WTC11 (cell line): ENCODE measurements around the gene ZDHHC14. TPM values are rescaled to one million over a fixed set of nuclear protein-coding genes. Genes with fewer than 3 reads are reported as not detected.

ENCODE experiments used
- ATAC-seq: fragments of 200-7000 bp; cut with Tn5 transposase; 2 replicates; pipeline ENCODE4 v1.10.0; 2021; ENCODE audit warnings: mild to moderate bottlenecking, moderate library complexity
- CTCF ChIA-PET: fragments of 300-600 bp; sonication (Branson Sonifier 250); formaldehyde crosslinking; loops from one replicate; lab custom pipeline; 2021; ENCODE audit warnings: antibody characterized with exemption; lab: Charles Lee
- POLR2A ChIA-PET: fragments of 350-600 bp; sonication (Branson Sonifier 250); formaldehyde crosslinking; loops from one replicate; lab custom pipeline; 2021; ENCODE audit warnings: antibody characterized with exemption; lab: Charles Lee
- DNase-seq: peaks from one replicate; pipeline ENCODE4 v3.0.0; 2021; ENCODE audit warnings: low spot score
- H3K27ac Mint-ChIP-seq: 2 replicates; pipeline ENCODE4 v1.8.0; 2021; ENCODE audit warnings: mixed read lengths
- H3K27me3 Mint-ChIP-seq: 2 replicates; pipeline ENCODE4 v1.8.0; 2021; ENCODE audit warnings: low read depth, mild to moderate bottlenecking, moderate library complexity, mixed read lengths
- H3K36me3 Mint-ChIP-seq: 2 replicates; pipeline ENCODE4 v1.8.0; 2021; ENCODE audit warnings: mixed read lengths
- H3K4me1 Mint-ChIP-seq: 2 replicates; pipeline ENCODE4 v1.8.0; 2022; ENCODE audit warnings: mixed read lengths
- H3K4me3 Mint-ChIP-seq: 2 replicates; pipeline ENCODE4 v1.8.0; 2021; ENCODE audit warnings: mild to moderate bottlenecking, moderate library complexity, mixed read lengths
- H3K9me3 Mint-ChIP-seq: 2 replicates; pipeline ENCODE4 v1.8.0; 2021; ENCODE audit warnings: mixed read lengths
- ETV6 ChIP-seq: sonication (generic); formaldehyde crosslinking; IDR thresholded peaks from 2 replicates; pipeline ENCODE4 v1.8.1; 2022; ENCODE audit warnings: mild to moderate bottlenecking, missing genetic modification reagents
- FOXP1 ChIP-seq: sonication (generic); formaldehyde crosslinking; IDR thresholded peaks from 2 replicates; pipeline ENCODE4 v1.8.0; 2022; ENCODE audit warnings: missing genetic modification reagents, mild to moderate bottlenecking, moderate library complexity, borderline replicate concordance
- NR2C2 ChIP-seq: sonication (generic); formaldehyde crosslinking; IDR thresholded peaks from 2 replicates; pipeline ENCODE4 v1.8.0; 2022; ENCODE audit warnings: mild to moderate bottlenecking, missing genetic modification reagents
- OVOL2 ChIP-seq: fragments of 250-450 bp; sonication (Bioruptor Pico); IDR thresholded peaks from 2 replicates; pipeline ENCODE4 v1.9.0; 2021; ENCODE audit warnings: mild to moderate bottlenecking, borderline replicate concordance
- PRRX2 ChIP-seq: fragments of 250-450 bp; sonication (Bioruptor Pico); IDR thresholded peaks from 2 replicates; pipeline ENCODE4 v1.8.0; 2021; ENCODE audit warnings: mild to moderate bottlenecking
- ZNF416 ChIP-seq: fragments of 250-450 bp; sonication (Bioruptor Pico); IDR thresholded peaks from 2 replicates; pipeline ENCODE4 v1.9.0; 2021; ENCODE audit warnings: mild to moderate bottlenecking, inconsistent platforms
- total RNA-seq: library from RNA; stranded (reverse); gene quantifications from 3 replicates; pipeline ENCODE4 v1.2.3, GENCODE V29; 2021
- TF ChIP-seq, protein P1 (sequence below): fragments of 250-450 bp; sonication (Bioruptor Pico); IDR thresholded peaks from 2 replicates; pipeline ENCODE4 v1.9.0; 2021; ENCODE audit warnings: mild to moderate bottlenecking
- TF ChIP-seq, protein P2 (sequence below): sonication (generic); formaldehyde crosslinking; IDR thresholded peaks from 2 replicates; pipeline ENCODE4 v1.8.0; 2023; ENCODE audit warnings: missing genetic modification reagents
- TF ChIP-seq, protein P3 (sequence below): sonication (generic); formaldehyde crosslinking; IDR thresholded peaks from 2 replicates; pipeline ENCODE4 v1.8.1; 2022; ENCODE audit warnings: mild to moderate bottlenecking, moderate library complexity, missing genetic modification reagents
- TF ChIP-seq, protein P4 (sequence below): fragments of 250-450 bp; sonication (Bioruptor Pico); conservative IDR thresholded peaks from 2 replicates; pipeline ENCODE4 v1.9.0; 2021; ENCODE audit warnings: mild to moderate bottlenecking
- TF ChIP-seq, protein P5 (sequence below): sonication (generic); formaldehyde crosslinking; conservative IDR thresholded peaks from 2 replicates; pipeline ENCODE4 v1.8.1; 2022; ENCODE audit warnings: mild to moderate bottlenecking, missing genetic modification reagents
- TF ChIP-seq, protein P6 (sequence below): sonication (generic); formaldehyde crosslinking; conservative IDR thresholded peaks from 2 replicates; pipeline ENCODE4 v1.8.1; 2023; ENCODE audit warnings: mild to moderate bottlenecking, low read depth, missing genetic modification reagents, moderate library complexity
- TF ChIP-seq, protein P7 (sequence below): fragments of 250-450 bp; sonication (Bioruptor Pico); IDR thresholded peaks from 2 replicates; pipeline ENCODE4 v1.9.0; 2021; ENCODE audit warnings: moderate library complexity, mild to moderate bottlenecking, inconsistent platforms, borderline replicate concordance

ZDHHC14 gene
- total RNA-seq, 1 experiment from 2014 or later, result 6.6 TPM

DNA sequence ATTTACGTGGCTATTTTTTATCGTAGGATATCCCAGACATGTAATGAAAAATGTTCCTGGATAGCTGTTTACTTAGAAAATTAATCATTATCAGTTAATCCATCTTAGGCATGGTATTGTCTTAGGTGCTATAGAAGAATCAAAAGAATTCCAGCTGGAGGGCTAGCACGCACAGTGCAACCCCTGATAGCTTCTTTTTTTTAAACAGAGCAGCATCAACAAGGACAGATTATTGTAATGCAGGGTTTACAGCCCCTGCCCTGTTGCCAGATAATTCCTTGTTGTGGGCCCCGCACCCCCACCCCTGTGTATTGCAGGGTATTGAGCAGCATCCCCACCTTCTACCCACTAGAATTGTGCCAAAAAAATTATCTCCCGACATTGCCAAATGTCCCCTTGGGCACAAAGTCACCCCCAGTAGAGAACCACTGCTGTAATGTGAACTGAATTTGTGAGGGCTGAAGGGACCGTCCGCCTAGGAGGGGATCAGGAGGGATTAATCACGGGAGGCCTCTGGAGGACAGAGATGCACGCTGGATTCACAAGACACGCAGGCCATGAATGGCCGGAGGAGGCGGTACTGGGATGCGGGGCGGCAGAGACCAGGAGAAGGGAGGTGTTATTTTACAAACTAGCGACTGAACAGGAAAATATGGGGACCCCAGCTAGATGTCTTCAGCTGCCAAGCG is 174.6 kb downstream of the ZDHHC14 start (continued):
- TF ChIP-seq, protein P1, sequence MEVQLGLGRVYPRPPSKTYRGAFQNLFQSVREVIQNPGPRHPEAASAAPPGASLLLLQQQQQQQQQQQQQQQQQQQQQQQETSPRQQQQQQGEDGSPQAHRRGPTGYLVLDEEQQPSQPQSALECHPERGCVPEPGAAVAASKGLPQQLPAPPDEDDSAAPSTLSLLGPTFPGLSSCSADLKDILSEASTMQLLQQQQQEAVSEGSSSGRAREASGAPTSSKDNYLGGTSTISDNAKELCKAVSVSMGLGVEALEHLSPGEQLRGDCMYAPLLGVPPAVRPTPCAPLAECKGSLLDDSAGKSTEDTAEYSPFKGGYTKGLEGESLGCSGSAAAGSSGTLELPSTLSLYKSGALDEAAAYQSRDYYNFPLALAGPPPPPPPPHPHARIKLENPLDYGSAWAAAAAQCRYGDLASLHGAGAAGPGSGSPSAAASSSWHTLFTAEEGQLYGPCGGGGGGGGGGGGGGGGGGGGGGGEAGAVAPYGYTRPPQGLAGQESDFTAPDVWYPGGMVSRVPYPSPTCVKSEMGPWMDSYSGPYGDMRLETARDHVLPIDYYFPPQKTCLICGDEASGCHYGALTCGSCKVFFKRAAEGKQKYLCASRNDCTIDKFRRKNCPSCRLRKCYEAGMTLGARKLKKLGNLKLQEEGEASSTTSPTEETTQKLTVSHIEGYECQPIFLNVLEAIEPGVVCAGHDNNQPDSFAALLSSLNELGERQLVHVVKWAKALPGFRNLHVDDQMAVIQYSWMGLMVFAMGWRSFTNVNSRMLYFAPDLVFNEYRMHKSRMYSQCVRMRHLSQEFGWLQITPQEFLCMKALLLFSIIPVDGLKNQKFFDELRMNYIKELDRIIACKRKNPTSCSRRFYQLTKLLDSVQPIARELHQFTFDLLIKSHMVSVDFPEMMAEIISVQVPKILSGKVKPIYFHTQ (CRISPR knock-in tag), result no peak
- TF ChIP-seq, protein P2, sequence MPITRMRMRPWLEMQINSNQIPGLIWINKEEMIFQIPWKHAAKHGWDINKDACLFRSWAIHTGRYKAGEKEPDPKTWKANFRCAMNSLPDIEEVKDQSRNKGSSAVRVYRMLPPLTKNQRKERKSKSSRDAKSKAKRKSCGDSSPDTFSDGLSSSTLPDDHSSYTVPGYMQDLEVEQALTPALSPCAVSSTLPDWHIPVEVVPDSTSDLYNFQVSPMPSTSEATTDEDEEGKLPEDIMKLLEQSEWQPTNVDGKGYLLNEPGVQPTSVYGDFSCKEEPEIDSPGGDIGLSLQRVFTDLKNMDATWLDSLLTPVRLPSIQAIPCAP, result no peak
- TF ChIP-seq ZNF416 (CRISPR knock-in tag), result no peak
- TF ChIP-seq, protein P3, sequence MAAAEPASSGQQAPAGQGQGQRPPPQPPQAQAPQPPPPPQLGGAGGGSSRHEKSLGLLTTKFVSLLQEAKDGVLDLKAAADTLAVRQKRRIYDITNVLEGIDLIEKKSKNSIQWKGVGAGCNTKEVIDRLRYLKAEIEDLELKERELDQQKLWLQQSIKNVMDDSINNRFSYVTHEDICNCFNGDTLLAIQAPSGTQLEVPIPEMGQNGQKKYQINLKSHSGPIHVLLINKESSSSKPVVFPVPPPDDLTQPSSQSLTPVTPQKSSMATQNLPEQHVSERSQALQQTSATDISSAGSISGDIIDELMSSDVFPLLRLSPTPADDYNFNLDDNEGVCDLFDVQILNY (CRISPR knock-in tag), result no peak

DNA sequence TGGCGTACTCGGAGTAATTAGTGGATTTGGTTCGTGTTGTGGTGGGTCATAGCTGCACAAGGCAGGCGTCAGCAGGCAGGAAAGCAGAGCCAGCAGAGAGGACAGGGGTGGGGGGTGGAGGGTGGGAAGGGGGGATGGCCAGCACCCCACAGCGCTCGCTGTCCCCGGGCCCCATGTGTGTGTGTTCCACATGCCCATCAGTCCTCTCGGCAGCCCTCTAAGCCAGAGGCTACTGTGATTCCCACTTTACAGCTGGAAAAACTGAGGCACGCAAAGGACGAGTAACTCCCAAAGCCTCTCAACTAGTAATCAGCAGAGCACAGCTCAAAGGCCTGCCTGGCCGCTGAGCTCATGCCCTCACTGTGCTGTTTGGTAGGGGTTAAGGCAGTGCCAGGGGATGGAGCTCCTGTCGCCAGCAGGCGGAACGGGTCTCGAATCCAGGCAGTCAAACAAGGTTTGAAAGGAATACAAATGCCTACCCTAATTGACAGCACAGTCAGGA is 175.2 kb downstream of the ZDHHC14 start:
- Mint-ChIP-seq H3K36me3 (no peaks in the 10 kb centered on the region), H3K9me3 (no peaks in the 10 kb centered on the region), H3K4me3 (no peak overlapping the region), H3K27ac (peak overlapping the region; percentile 19; the same call in 1 of the 2 replicates), H3K27me3 (no peaks in the 10 kb centered on the region), H3K4me1 (peaks cover 59% of the 10 kb centered on the region)
- ATAC-seq (no peak), DNase-seq (no peak)
- ChIA-PET POLR2A (no interaction called here), CTCF (interaction anchor here (0.9 kb wide), 1 partner anchor 15 kb away, joined by 4 read pairs; no protein-coding TSS in a partner anchor)
- TF ChIP-seq FOXP1 (no peak), ETV6 (CRISPR knock-in tag) (no peak), NR2C2 (no peak), PRRX2 (CRISPR knock-in tag) (no peak), ZNF416 (CRISPR knock-in tag) (no peak), OVOL2 (CRISPR knock-in tag) (no peak)
- TF ChIP-seq, protein P4, sequence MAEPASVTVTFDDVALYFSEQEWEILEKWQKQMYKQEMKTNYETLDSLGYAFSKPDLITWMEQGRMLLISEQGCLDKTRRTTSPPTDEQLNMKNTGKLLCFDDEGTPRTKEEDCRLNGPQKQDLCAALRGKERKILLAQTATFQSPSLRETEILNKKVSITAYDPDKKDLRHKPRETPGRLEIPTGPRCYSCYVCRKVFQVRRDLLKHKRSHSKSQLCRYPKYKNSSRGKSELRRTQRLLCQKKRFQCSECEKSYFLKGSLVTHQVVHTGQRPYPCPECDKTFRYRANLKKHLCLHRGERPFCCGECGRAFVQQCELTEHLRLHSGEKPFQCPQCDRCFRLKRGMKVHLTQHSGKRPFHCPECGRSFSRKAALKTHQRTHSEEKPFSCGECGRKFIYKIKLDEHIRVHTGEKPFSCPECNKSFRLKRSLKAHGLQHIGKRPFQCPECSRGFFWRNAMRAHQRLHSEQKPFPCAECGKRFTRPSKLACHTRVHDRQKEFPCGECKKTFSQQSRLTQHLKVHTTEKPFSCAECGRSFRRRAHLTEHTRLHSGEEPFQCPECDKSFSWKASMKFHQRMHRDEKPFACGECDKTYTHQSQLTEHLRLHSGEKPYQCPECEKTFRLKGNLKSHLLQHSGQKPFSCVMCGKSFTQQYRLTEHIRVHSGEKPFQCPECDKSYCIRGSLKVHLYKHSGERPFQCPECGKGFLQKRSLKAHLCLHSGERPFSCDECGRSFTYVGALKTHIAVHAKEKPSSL, result no peak
- TF ChIP-seq, protein P5, sequence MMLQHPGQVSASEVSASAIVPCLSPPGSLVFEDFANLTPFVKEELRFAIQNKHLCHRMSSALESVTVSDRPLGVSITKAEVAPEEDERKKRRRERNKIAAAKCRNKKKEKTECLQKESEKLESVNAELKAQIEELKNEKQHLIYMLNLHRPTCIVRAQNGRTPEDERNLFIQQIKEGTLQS (CRISPR knock-in tag), result no peak
- TF ChIP-seq, protein P6, sequence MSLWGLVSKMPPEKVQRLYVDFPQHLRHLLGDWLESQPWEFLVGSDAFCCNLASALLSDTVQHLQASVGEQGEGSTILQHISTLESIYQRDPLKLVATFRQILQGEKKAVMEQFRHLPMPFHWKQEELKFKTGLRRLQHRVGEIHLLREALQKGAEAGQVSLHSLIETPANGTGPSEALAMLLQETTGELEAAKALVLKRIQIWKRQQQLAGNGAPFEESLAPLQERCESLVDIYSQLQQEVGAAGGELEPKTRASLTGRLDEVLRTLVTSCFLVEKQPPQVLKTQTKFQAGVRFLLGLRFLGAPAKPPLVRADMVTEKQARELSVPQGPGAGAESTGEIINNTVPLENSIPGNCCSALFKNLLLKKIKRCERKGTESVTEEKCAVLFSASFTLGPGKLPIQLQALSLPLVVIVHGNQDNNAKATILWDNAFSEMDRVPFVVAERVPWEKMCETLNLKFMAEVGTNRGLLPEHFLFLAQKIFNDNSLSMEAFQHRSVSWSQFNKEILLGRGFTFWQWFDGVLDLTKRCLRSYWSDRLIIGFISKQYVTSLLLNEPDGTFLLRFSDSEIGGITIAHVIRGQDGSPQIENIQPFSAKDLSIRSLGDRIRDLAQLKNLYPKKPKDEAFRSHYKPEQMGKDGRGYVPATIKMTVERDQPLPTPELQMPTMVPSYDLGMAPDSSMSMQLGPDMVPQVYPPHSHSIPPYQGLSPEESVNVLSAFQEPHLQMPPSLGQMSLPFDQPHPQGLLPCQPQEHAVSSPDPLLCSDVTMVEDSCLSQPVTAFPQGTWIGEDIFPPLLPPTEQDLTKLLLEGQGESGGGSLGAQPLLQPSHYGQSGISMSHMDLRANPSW (CRISPR knock-in tag), result no peak
- TF ChIP-seq, protein P7, sequence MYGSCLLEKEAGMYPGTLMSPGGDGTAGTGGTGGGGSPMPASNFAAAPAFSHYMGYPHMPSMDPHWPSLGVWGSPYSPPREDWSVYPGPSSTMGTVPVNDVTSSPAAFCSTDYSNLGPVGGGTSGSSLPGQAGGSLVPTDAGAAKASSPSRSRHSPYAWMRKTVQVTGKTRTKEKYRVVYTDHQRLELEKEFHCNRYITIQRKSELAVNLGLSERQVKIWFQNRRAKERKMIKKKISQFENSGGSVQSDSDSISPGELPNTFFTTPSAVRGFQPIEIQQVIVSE (CRISPR knock-in tag), result no peak
